Islet precursor cell (in vitro differentiated cells): ENCODE results near the gene NKAIN2.
"Not testable (repeated sequence)": the region's sequence is repeated elsewhere in the genome, so short reads cannot be mapped to it uniquely, and the experiment has no call there.

Source experiments
- DNase-seq: peaks from one replicate; pipeline ENCODE4 v3.0.0-alpha.2; 2018

The NKAIN2 gene

GRCh38 chr6:123972600-123973294 is 169.1 kb downstream of the NKAIN2 start:
- DNase-seq = no peak

- DNase-seq = no peak
Measured at GRCh38 chr6:123980311-123980710, 176.6 kb downstream of the NKAIN2 start.

- DNase-seq = no peak
Measured at GRCh38 chr6:123986938-123987337, 183.3 kb downstream of the NKAIN2 start.

GRCh38 chr6:123989918-123990317 is 186.3 kb downstream of the NKAIN2 start:
- not testable (repeated sequence) for DNase-seq

GRCh38 chr6:123990376-123990775 is 186.7 kb downstream of the NKAIN2 start:
- no peak for DNase-seq

GRCh38 chr6:123994168-123994567 is 190.5 kb downstream of the NKAIN2 start:
- DNase-seq = no peak

GRCh38 chr6:123994891-123995635 is 191.4 kb downstream of the NKAIN2 start:
- no peak for DNase-seq

GRCh38 chr6:123997223-123997622 is 193.6 kb downstream of the NKAIN2 start:
- DNase-seq = no peak

- no peak for DNase-seq
Measured at GRCh38 chr6:124002377-124003081, 198.9 kb downstream of the NKAIN2 start.

GRCh38 chr6:124007266-124007665 is 203.6 kb downstream of the NKAIN2 start:
- DNase-seq = no peak

GRCh38 chr6:124008000-124008987 is 204.6 kb downstream of the NKAIN2 start:
- no peak for DNase-seq

GRCh38 chr6:124008988-124009765 is 205.5 kb downstream of the NKAIN2 start:
- no peak for DNase-seq

- DNase-seq = no peak
Measured at GRCh38 chr6:124010574-124010973, 206.9 kb downstream of the NKAIN2 start.

GRCh38 chr6:124011180-124011579 is 207.5 kb downstream of the NKAIN2 start:
- no peak for DNase-seq

- not testable (repeated sequence) for DNase-seq
Measured at GRCh38 chr6:124022051-124022450, 218.4 kb downstream of the NKAIN2 start.

GRCh38 chr6:124022641-124023040 is 219.0 kb downstream of the NKAIN2 start:
- DNase-seq = no peak

- DNase-seq = no peak
Measured at GRCh38 chr6:124026694-124027093, 223.0 kb downstream of the NKAIN2 start.

- no peak for DNase-seq
Measured at GRCh38 chr6:124027392-124027791, 223.7 kb downstream of the NKAIN2 start.

GRCh38 chr6:124028117-124028516 is 224.5 kb downstream of the NKAIN2 start:
- no peak for DNase-seq

- no peak for DNase-seq
Measured at GRCh38 chr6:124029567-124029966, 225.9 kb downstream of the NKAIN2 start.

- no peak for DNase-seq
Measured at GRCh38 chr6:124033501-124033900, 229.8 kb downstream of the NKAIN2 start.

GRCh38 chr6:124036384-124036783 is 232.7 kb downstream of the NKAIN2 start:
- DNase-seq = no peak
